ENCODE data around the gene CFAP97D2.

CFAP97D2 gene

DNA sequence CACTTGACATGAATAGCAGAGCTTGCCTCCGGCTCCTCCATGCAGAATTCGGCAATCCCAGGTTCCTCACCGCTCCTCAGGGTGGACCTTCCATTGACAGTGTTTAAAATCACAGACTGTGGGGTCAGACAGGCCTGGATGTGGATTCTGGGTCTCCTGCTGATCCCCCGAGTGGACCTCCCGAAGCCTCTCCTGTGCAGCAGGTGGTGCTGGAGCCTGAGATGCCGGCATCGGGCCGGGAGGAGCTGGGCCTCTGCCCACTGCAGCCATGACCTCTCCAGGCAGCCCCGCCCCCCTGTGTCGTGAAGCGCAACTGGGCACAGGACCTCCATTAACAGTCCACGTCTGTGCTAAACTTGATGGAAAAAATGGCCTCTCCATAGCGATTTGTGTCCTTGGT is 45.1 kb downstream of the CFAP97D2 start:
- H3K4me3 ChIP-seq (replicated peaks; ENCODE audit: low read depth, low read length): no peak overlapping the region
- no peak for DNase-seq (ENCODE audit: extremely low read depth, low read depth)
- TF ChIP-seq, protein P1, sequence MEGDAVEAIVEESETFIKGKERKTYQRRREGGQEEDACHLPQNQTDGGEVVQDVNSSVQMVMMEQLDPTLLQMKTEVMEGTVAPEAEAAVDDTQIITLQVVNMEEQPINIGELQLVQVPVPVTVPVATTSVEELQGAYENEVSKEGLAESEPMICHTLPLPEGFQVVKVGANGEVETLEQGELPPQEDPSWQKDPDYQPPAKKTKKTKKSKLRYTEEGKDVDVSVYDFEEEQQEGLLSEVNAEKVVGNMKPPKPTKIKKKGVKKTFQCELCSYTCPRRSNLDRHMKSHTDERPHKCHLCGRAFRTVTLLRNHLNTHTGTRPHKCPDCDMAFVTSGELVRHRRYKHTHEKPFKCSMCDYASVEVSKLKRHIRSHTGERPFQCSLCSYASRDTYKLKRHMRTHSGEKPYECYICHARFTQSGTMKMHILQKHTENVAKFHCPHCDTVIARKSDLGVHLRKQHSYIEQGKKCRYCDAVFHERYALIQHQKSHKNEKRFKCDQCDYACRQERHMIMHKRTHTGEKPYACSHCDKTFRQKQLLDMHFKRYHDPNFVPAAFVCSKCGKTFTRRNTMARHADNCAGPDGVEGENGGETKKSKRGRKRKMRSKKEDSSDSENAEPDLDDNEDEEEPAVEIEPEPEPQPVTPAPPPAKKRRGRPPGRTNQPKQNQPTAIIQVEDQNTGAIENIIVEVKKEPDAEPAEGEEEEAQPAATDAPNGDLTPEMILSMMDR (IDR thresholded peaks at IDR 0.05; ENCODE audit: low read depth, low read length, missing control alignments): no peak

DNA sequence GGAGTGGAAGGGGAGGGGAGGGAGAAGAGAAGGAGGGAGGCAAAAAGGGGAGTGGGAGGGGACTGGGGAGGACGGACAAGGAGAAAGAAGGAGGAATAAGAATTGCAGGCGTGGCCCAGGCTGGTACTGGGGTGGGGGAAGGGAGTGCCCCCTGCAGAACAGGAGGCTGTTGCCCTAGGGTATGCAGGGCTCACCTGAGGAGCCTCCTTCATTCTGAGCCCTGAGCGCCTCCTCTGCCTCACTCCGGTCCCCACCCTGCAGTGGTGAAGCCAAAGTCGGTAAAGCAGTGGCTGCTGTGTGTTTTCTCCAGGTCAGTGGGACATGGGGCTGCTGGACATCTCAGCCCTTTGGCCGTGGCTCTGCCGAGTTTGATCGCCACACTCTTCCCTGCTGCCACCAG is 46.6 kb downstream of the CFAP97D2 start:
- no peak overlapping the region for H3K4me3 ChIP-seq (replicated peaks; ENCODE audit: low read depth, low read length)
- TF ChIP-seq, protein P1 (IDR thresholded peaks at IDR 0.05; ENCODE audit: low read depth, low read length, missing control alignments): no peak
- no peak for DNase-seq (ENCODE audit: extremely low read depth, low read depth)

DNA sequence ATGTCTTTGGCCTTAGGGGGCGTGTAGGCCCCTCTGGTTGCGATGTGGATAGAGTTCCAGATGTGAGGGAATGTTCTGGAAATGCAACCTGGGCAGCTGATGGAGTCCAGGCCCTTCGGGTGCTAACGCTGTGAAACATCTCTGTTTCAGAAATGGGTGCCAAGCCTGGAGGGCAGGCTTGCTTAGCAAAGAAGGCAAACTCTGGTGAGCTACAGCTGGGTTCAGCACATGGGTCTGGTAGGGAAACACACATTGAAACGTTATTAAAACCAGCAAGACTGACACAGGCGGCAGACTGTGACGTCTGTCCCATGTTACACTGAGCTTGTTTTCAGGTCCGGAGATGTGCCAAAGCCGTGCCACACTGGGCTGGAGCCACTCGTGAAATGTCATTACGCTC is 47.0 kb downstream of the CFAP97D2 start:
- TF ChIP-seq, protein P1 (IDR thresholded peaks at IDR 0.05; ENCODE audit: low read depth, low read length, missing control alignments): no peak
- no peak overlapping the region for H3K4me3 ChIP-seq (replicated peaks; ENCODE audit: low read depth, low read length)
- DNase-seq (ENCODE audit: extremely low read depth, low read depth): no peak

DNA sequence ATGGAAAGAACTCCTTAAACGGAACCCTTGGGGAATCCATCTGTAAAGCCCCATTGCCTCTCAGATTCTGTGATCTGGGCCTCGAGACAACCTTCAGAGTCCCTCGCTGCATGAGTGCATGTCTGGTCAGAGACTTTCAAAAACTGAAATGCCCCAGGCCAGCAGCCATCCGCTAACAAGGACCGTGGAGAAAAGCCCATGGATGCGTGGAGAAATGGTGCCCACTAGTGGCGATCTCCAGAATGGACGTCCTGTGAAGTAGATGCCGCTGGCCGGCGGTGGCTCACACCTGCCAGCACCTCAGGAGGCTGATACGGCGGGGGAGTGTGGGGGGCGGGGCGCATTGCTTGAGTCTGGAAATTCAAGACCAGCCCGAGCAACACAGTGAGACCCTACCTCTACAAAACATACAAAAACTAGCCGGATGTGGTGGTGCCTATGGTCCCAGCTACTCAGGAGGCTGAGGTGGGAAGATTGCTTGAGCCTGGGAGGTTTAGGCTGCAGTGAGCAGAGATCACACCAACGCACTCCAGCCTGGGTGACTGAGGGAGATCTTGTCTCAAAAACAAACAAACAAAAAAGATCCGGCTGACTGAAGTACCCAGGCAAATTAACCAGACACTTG is 47.8 kb downstream of the CFAP97D2 start:
- peak; percentile 63 for DNase-seq (ENCODE audit: extremely low read depth, low read depth)
- no peak overlapping the region for H3K4me3 ChIP-seq (replicated peaks; ENCODE audit: low read depth, low read length)
- TF ChIP-seq, protein P1 (IDR thresholded peaks at IDR 0.05; ENCODE audit: low read depth, low read length, missing control alignments): peak; percentile 91

DNA sequence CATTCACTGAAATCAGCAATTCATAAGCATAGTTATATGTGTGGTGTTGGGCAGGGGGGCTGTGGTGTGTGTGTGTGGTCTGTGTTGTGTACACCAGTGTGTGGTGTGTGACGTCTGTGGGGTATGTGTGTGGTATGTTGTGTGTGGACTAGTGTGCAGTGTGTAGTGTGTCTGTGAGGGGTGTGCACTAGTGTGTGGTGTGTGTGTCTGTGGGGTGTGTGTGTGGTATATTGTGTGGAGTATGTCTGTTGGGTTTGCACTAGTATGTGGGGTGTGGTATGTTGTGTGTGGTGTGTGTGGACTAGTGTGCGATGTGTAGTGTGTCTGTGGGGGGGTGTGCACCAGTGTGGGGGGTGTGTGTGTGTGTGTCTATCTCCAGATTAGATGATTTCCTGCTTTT is 48.5 kb downstream of the CFAP97D2 start:
- H3K4me3 ChIP-seq (replicated peaks; ENCODE audit: low read depth, low read length): no peak overlapping the region
- no peak for DNase-seq (ENCODE audit: extremely low read depth, low read depth)
- TF ChIP-seq, protein P1 (IDR thresholded peaks at IDR 0.05; ENCODE audit: low read depth, low read length, missing control alignments): no peak

DNA sequence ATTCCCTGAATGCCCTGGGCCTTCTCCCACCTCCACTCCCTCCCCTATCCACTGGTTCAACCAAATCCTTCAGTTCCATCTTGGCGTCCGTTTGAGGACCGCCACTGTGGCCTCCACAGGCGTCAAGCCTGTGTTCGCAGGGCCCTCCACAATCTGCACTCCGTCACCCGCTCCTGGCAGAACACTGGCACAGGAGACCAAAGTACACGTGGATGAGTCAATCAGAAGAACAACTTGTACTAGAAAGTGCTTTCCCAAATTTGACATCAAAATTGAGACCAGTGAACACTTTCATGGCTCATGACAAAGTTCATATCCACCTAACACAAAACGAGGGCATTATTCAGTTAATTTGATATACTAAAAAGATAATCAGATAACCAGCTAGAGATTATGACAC is 49.1 kb downstream of the CFAP97D2 start:
- TF ChIP-seq, protein P1 (IDR thresholded peaks at IDR 0.05; ENCODE audit: low read depth, low read length, missing control alignments): no peak
- DNase-seq (ENCODE audit: extremely low read depth, low read depth): no peak
- H3K4me3 ChIP-seq (replicated peaks; ENCODE audit: low read depth, low read length): no peak overlapping the region

DNA sequence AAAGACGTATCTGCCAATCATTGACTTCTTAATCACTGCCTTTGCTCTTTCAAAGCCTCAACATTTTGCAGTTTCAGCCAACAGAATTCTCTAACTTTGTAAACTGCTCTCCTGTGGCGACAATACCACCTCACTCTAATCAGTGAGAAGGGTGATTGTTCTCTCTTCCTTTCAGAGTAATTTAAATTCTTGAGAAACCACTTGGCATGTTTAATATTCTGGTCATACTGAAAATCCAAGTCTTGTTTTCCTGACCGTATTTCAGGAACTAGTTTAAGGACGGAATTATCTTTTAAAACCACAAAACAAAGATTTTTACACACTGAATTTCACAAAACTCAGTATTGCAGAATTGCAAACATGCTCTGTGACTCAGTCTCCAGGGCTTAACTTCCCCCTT is 50.4 kb downstream of the CFAP97D2 start:
- H3K4me3 ChIP-seq (replicated peaks; ENCODE audit: low read depth, low read length): no peak overlapping the region
- TF ChIP-seq, protein P1 (IDR thresholded peaks at IDR 0.05; ENCODE audit: low read depth, low read length, missing control alignments): no peak
- no peak for DNase-seq (ENCODE audit: extremely low read depth, low read depth)
